Thyroid gland (tissue), 4 donors: Measurements from ENCODE around the gene KAZN. TPM values are rescaled to one million over a fixed set of nuclear protein-coding genes. Genes with fewer than 3 reads are reported as not detected.

Source experiments
- DNase-seq, 2 donors: peaks; one replicate each; pipeline ENCODE4 v3.0.0-alpha.2; 2019
- H3K27ac ChIP-seq, 3 donors: fragments of 200-600 bp; sonication (generic); 1 replicate in 2 of 3; 2 replicates in 1 of 3; pipeline ENCODE4 v1.5.1; 2016 to 2019; ENCODE audit warnings: mild to moderate bottlenecking in 1 of 3, moderate library complexity in 1 of 3
- H3K27me3 ChIP-seq: fragments of 200-600 bp; sonication (generic); one replicate; pipeline ENCODE4 v1.5.1; 2019
- H3K36me3 ChIP-seq, 2 donors: fragments of 200-600 bp; sonication (generic); one replicate each; pipeline ENCODE4 v1.5.1; 2016 to 2019
- H3K4me1 ChIP-seq, 2 donors: fragments of 200-600 bp; sonication (generic); one replicate each; pipeline ENCODE4 v1.5.1; 2017 to 2019
- H3K4me3 ChIP-seq, 3 donors: fragments of 200-600 bp; sonication (generic); replicated peaks in 1 of 3; 1 replicate in 2 of 3; 2 replicates in 1 of 3; pipeline ENCODE4 v1.5.1; 2016; ENCODE audit warnings: mild to moderate bottlenecking in 1 of 3
- H3K9me3 ChIP-seq: fragments of 200-600 bp; sonication (generic); one replicate; pipeline ENCODE4 v1.5.1; 2017
- CTCF ChIP-seq, 6 experiments: fragments of 200-600 bp in 3 of 6; fragments of 450-650 bp in 3 of 6; sonication (generic) in 3 of 6; IDR thresholded peaks; one replicate each; pipeline ENCODE4 v1.5.1; 2016 to 2019; ENCODE audit warnings: antibody characterized with exemption in 6 of 6, mild to moderate bottlenecking in 2 of 6, inconsistent platforms in 1 of 6, moderate library complexity in 1 of 6
- POLR2A ChIP-seq, 2 donors: fragments of 450-650 bp; IDR thresholded peaks; one replicate each; pipeline ENCODE4 v1.6.1; 2017; ENCODE audit warnings: antibody characterized with exemption in 2 of 2, mild to moderate bottlenecking in 2 of 2, moderate library complexity in 1 of 2
- WGBS, 2 donors: methylation state at CpG; one replicate each; pipeline ENCODE4 v1.1.5; 2017; 5-methylcytosine and 5-hydroxymethylcytosine counted together
- intact Hi-C: fragments of 100-400 bp; cut with DNase I; formaldehyde crosslinking; loops from one replicate; pipeline ENCODE4 v1.15.1; 2023
- total RNA-seq, 4 donors: library from RNA; depleted of rRNA; stranded (reverse); fragments of >200 nt; gene quantifications; one replicate each; pipeline ENCODE4 v1.2.3, GENCODE V29; 2016

Gene KAZN
- total RNA-seq, 4 donors from 2014 or later: 14.8 to 28.6 (median 18.2) TPM

- Histone ChIP-seq H3K4me3 (no peak overlapping the region), H3K36me3 (no peaks in the 10 kb centered on the region), H3K9me3 (no peaks in the 10 kb centered on the region), H3K27me3 (no peaks in the 10 kb centered on the region), H3K27ac (no peak overlapping the region), H3K4me1 (peaks cover 14 to 36% of the 10 kb centered on the region in 2 donors)
- WGBS, 2 donors: 79 to 90% methylated on average over 12 of the region's 12 CpGs
- no peak for DNase-seq
- TF ChIP-seq POLR2A (IDR thresholded peaks at IDR 0.05) (no peak), CTCF (IDR thresholded peaks at IDR 0.05) (no peak)
- intact Hi-C loops: no loop called here
Observed at GRCh38 chr1:15001317-15001915, 402.9 kb downstream of the KAZN start.

GRCh38 chr1:15002325-15002724 is 403.8 kb downstream of the KAZN start:
- H3K4me1 ChIP-seq: peaks cover 13 to 34% of the 10 kb centered on the region in 2 donors
- 91 to 93% methylated on average over 9 of the region's 9 CpGs for WGBS, 2 donors
- no peak for DNase-seq
- H3K9me3 ChIP-seq: no peaks in the 10 kb centered on the region
- no peak overlapping the region for H3K4me3 ChIP-seq
- H3K36me3 ChIP-seq: no peaks in the 10 kb centered on the region
- TF ChIP-seq POLR2A (IDR thresholded peaks at IDR 0.05) (no peak), CTCF (IDR thresholded peaks at IDR 0.05) (no peak)
- H3K27me3 ChIP-seq: no peaks in the 10 kb centered on the region
- intact Hi-C loops: no loop called here
- no peak overlapping the region for H3K27ac ChIP-seq

GRCh38 chr1:15004396-15004795 is 405.9 kb downstream of the KAZN start:
- Histone ChIP-seq H3K4me1 (peaks cover 17 to 43% of the 10 kb centered on the region in 2 donors), H3K4me3 (no peak overlapping the region), H3K9me3 (no peaks in the 10 kb centered on the region), H3K27me3 (no peaks in the 10 kb centered on the region), H3K27ac (no peak overlapping the region), H3K36me3 (no peaks in the 10 kb centered on the region)
- TF ChIP-seq POLR2A (IDR thresholded peaks at IDR 0.05) (no peak), CTCF (IDR thresholded peaks at IDR 0.05) (no peak)
- WGBS, 2 donors: 78 to 81% methylated on average over 4 of the region's 4 CpGs
- DNase-seq: no peak
- intact Hi-C loops: no loop called here

- 82 to 92% methylated on average over 7 of the region's 7 CpGs for WGBS, 2 donors
- Histone ChIP-seq H3K36me3 (no peaks in the 10 kb centered on the region), H3K4me1 (peaks cover 17 to 43% of the 10 kb centered on the region in 2 donors), H3K27ac (no peak overlapping the region), H3K4me3 (no peak overlapping the region), H3K27me3 (no peaks in the 10 kb centered on the region), H3K9me3 (no peaks in the 10 kb centered on the region)
- no peak for DNase-seq
- no peak for TF ChIP-seq CTCF (IDR thresholded peaks at IDR 0.05)
- no peak for TF ChIP-seq POLR2A (IDR thresholded peaks at IDR 0.05)
- intact Hi-C loops: no loop called here
Observed at GRCh38 chr1:15005116-15005515, 406.6 kb downstream of the KAZN start.

- peaks cover 14 to 36% of the 10 kb centered on the region in 2 donors for H3K4me1 ChIP-seq
- H3K27me3 ChIP-seq: no peaks in the 10 kb centered on the region
- H3K9me3 ChIP-seq: no peaks in the 10 kb centered on the region
- no peak overlapping the region for H3K27ac ChIP-seq
- DNase-seq: no peak
- WGBS, 2 donors: 86 to 96% methylated on average over 8 of the region's 11 CpGs
- intact Hi-C loops: no loop called here
- no peaks in the 10 kb centered on the region for H3K36me3 ChIP-seq
- no peak overlapping the region for H3K4me3 ChIP-seq
- TF ChIP-seq POLR2A (IDR thresholded peaks at IDR 0.05) (no peak), CTCF (IDR thresholded peaks at IDR 0.05) (no peak)
Observed at GRCh38 chr1:15007368-15007767, 408.9 kb downstream of the KAZN start.
